HEK293 (cell line): ENCODE results near the gene TRIM8.

Experiments used
- CTCF ChIA-PET: fragments of 350-600 bp; formaldehyde crosslinking; extraction: SDS; loops from one replicate; lab custom pipeline; 2021; ENCODE audit warnings: antibody characterized with exemption; lab: Yijun Ruan, JAX
- POLR2A ChIA-PET: fragments of 300-600 bp; formaldehyde crosslinking; extraction: SDS; loops from one replicate; lab custom pipeline; 2020; ENCODE audit warnings: antibody characterized with exemption, inconsistent platforms; lab: Yijun Ruan, JAX
- H3K27ac ChIP-seq: fragments of 200-500 bp; sonication (Bioruptor generic); 2 replicates; pipeline ENCODE4 v1.5.1; 2014; ENCODE audit warnings: low read depth, low read length, control low read depth, inconsistent platforms; ENCODE audit errors: extremely low read depth
- H3K36me3 ChIP-seq, 2 experiments: fragments of 200-500 bp in 1 of 2; sonication (Bioruptor generic) in 1 of 2; 1 replicate in 1 of 2; 2 replicates in 1 of 2; pipeline ENCODE4 v1.5.1; 2014 to 2017; ENCODE audit warnings: inconsistent platforms in 2 of 2, low read length in 2 of 2; ENCODE audit not compliant: control insufficient read depth in 2 of 2, insufficient read depth in 1 of 2
- H3K4me1 ChIP-seq: fragments of 200-500 bp; sonication (Bioruptor generic); 2 replicates; pipeline ENCODE4 v1.5.1; 2014; ENCODE audit warnings: mild to moderate bottlenecking, low read length, inconsistent platforms; ENCODE audit not compliant: control insufficient read depth, insufficient read depth
- H3K4me3 ChIP-seq: 2 replicates; pipeline ENCODE4 v1.5.1; 2011; ENCODE audit warnings: low read depth, mild to moderate bottlenecking, control low read depth, low read length, moderate library complexity
- H3K9me3 ChIP-seq: fragments of 200-500 bp; sonication (Bioruptor generic); 2 replicates; pipeline ENCODE4 v1.5.1; 2014; ENCODE audit warnings: low read depth, low read length, inconsistent platforms; ENCODE audit not compliant: control insufficient read depth, insufficient read depth
- PRDM1 ChIP-seq: fragments of 450-650 bp; formaldehyde crosslinking; IDR thresholded peaks from 2 replicates; pipeline ENCODE4; 2016; ENCODE audit warnings: missing biosample characterization, missing genetic modification characterization
- ZBTB21 ChIP-seq: fragments of 450-650 bp; formaldehyde crosslinking; IDR thresholded peaks from 2 replicates; pipeline ENCODE4 v1.5.1; 2017; ENCODE audit warnings: missing biosample characterization, missing genetic modification characterization
- ZBTB48 ChIP-seq: fragments of 450-650 bp; formaldehyde crosslinking; IDR thresholded peaks from 2 replicates; pipeline ENCODE4 v1.5.1; 2016; ENCODE audit warnings: missing biosample characterization, missing genetic modification characterization
- ZFP41 ChIP-seq: fragments of 450-650 bp; formaldehyde crosslinking; IDR thresholded peaks from 2 replicates; pipeline ENCODE4 v1.5.1; 2016; ENCODE audit warnings: missing biosample characterization, missing genetic modification characterization, borderline replicate concordance
- ZNF10 ChIP-seq: fragments of 450-650 bp; formaldehyde crosslinking; IDR thresholded peaks from 2 replicates; pipeline ENCODE4 v1.5.1; 2017; ENCODE audit warnings: missing biosample characterization, missing genetic modification characterization
- ZNF169 ChIP-seq: fragments of 450-650 bp; formaldehyde crosslinking; IDR thresholded peaks from 2 replicates; pipeline ENCODE4 v1.5.1; 2016; ENCODE audit warnings: missing biosample characterization, missing genetic modification characterization
- ZNF202 ChIP-seq: fragments of 450-650 bp; formaldehyde crosslinking; IDR thresholded peaks from 2 replicates; pipeline ENCODE4 v1.5.1; 2016; ENCODE audit warnings: missing biosample characterization, missing genetic modification characterization, borderline replicate concordance
- ZNF211 ChIP-seq: fragments of 450-650 bp; formaldehyde crosslinking; IDR thresholded peaks from 2 replicates; pipeline ENCODE4 v1.5.1; 2016; ENCODE audit warnings: low read depth, missing biosample characterization, missing genetic modification characterization
- ZNF239 ChIP-seq: fragments of 450-650 bp; formaldehyde crosslinking; IDR thresholded peaks from 2 replicates; pipeline ENCODE4 v1.5.1; 2016; ENCODE audit warnings: missing biosample characterization, missing genetic modification characterization
- ZNF24 ChIP-seq: fragments of 450-650 bp; formaldehyde crosslinking; IDR thresholded peaks from 2 replicates; pipeline ENCODE4 v1.5.1; 2016; ENCODE audit warnings: missing biosample characterization, missing genetic modification characterization
- ZNF335 ChIP-seq: fragments of 450-650 bp; formaldehyde crosslinking; conservative IDR thresholded peaks from 2 replicates; pipeline ENCODE4 v1.5.1; 2016; ENCODE audit warnings: missing biosample characterization, missing genetic modification characterization
- ZNF341 ChIP-seq: fragments of 450-650 bp; formaldehyde crosslinking; IDR thresholded peaks from 2 replicates; pipeline ENCODE4; 2016; ENCODE audit warnings: low read depth, missing biosample characterization, missing genetic modification characterization
- ZNF366 ChIP-seq: fragments of 450-650 bp; formaldehyde crosslinking; conservative IDR thresholded peaks from 2 replicates; pipeline ENCODE4 v1.5.1; 2016; ENCODE audit warnings: missing biosample characterization, missing genetic modification characterization
- ZNF433 ChIP-seq: fragments of 450-650 bp; formaldehyde crosslinking; IDR thresholded peaks from 2 replicates; pipeline ENCODE4 v1.5.1; 2016; ENCODE audit warnings: missing biosample characterization, missing genetic modification characterization, low read depth
- ZNF555 ChIP-seq: fragments of 450-650 bp; formaldehyde crosslinking; conservative IDR thresholded peaks from 2 replicates; pipeline ENCODE4 v1.5.1; 2017; ENCODE audit warnings: missing biosample characterization, mild to moderate bottlenecking, missing genetic modification characterization, inconsistent platforms
- ZNF580 ChIP-seq: fragments of 450-650 bp; formaldehyde crosslinking; IDR thresholded peaks from 2 replicates; pipeline ENCODE4 v1.5.1; 2016; ENCODE audit warnings: missing biosample characterization, missing genetic modification characterization
- ZNF623 ChIP-seq: fragments of 450-650 bp; formaldehyde crosslinking; IDR thresholded peaks from 2 replicates; pipeline ENCODE4 v1.5.1; 2016; ENCODE audit warnings: missing biosample characterization, missing genetic modification characterization
- ZNF624 ChIP-seq: fragments of 450-650 bp; formaldehyde crosslinking; IDR thresholded peaks from 2 replicates; pipeline ENCODE4 v1.5.1; 2017; ENCODE audit warnings: missing biosample characterization, missing genetic modification characterization
- ZNF664 ChIP-seq: fragments of 450-650 bp; formaldehyde crosslinking; IDR thresholded peaks from 2 replicates; pipeline ENCODE4 v1.5.1; 2016; ENCODE audit warnings: missing biosample characterization, missing genetic modification characterization
- ZSCAN16 ChIP-seq: fragments of 450-650 bp; formaldehyde crosslinking; IDR thresholded peaks from 2 replicates; pipeline ENCODE4 v1.5.1; 2016; ENCODE audit warnings: missing biosample characterization, missing genetic modification characterization
- ZSCAN23 ChIP-seq: fragments of 450-650 bp; formaldehyde crosslinking; IDR thresholded peaks from 2 replicates; pipeline ENCODE4 v1.5.1; 2016; ENCODE audit warnings: missing biosample characterization, missing genetic modification characterization
- TF ChIP-seq, protein P1 (sequence below): fragments of 450-650 bp; formaldehyde crosslinking; IDR thresholded peaks from 2 replicates; pipeline ENCODE4 v1.5.1; 2016; ENCODE audit warnings: missing biosample characterization, missing genetic modification characterization
- TF ChIP-seq, protein P2 (sequence below): fragments of 450-650 bp; IDR thresholded peaks from 2 replicates; pipeline ENCODE4 v1.5.1; 2018; ENCODE audit warnings: missing biosample characterization, missing genetic modification characterization
- TF ChIP-seq, protein P3 (sequence below): fragments of 450-650 bp; formaldehyde crosslinking; IDR thresholded peaks from 2 replicates; pipeline ENCODE4 v1.5.1; 2016; ENCODE audit warnings: missing biosample characterization, missing genetic modification characterization

TRIM8 gene

DNA sequence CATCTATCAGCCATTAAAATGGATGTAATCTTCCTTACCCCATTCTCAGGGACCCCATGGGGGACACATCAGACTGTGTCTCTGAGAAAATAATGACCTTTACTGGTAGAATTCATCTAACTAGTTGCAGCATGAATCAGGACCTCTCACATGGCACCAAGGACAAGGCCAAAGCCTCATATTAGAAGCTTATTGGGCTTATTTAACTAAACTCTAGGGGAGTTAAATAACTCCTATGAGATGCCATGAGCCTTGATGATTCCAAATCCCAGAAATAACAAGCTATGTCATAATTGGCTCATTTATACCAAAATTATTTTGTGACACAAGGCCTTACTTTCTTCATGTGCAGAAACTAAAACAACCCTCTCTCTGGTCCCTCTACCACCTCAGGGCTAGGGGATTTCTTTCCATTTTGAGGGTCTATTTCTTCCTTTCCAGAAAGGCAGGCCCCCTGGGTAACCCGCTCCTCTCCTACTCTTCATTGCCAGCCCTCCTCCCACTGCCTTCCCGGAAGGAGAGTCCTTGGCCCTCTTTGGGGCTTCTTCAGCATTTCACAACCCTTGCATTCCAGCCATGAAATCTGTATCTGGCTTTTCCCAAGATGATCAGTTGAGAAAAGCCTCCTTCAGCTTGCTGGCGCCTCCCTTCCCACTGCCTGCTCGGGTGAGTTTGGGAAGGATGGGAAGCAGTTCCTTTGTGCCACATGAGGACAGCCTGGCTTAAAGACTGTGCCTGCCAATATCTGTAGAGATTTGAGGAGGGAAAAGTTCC is 41.8 kb upstream of the TRIM8 start:
- no peaks in the 10 kb centered on the region for H3K9me3 ChIP-seq
- no peak overlapping the region for H3K27ac ChIP-seq
- CTCF ChIA-PET: interaction anchor here (0.6 to 2.3 kb wide), 4 partner anchors 16 to 1331 kb away, joined by 3 to 10 read pairs (median 3); no protein-coding TSS in a partner anchor
- no peaks in the 10 kb centered on the region for H3K4me1 ChIP-seq
- POLR2A ChIA-PET: no interaction called here
- TF ChIP-seq ZNF433 (no peak), ZNF202 (tag by site-specific recombination) (no peak), ZNF623 (tag by site-specific recombination) (no peak)
- H3K36me3 ChIP-seq: peaks cover 3 to 79% of the 10 kb centered on the region in 2 experiments; a peak in 2 of 3 replicates
- H3K4me3 ChIP-seq: no peak overlapping the region

DNA sequence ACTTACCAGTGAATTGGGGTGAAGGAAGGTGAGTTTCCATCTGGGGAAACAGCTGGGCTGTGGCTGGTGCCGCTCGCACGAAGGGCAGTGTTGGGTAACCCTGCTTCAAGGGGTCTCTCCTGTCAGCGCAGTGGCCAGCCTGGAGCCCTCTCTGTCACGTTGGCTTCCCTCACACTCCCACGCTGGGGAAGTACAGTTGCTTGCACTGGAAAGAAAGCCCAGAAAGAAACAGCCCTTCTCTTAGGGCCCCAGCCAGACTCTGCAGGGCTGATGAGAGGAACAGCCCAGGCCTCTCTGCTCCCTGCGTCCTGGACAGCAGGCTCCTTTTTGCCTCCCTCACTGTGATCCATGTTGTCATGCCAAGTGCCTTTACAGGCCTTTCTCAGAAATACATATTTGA is 40.3 kb upstream of the TRIM8 start:
- Histone ChIP-seq H3K27ac (no peak overlapping the region), H3K4me1 (no peaks in the 10 kb centered on the region), H3K4me3 (no peak overlapping the region), H3K36me3 (peaks cover 0 to 64% of the 10 kb centered on the region in 2 experiments; a peak in 2 of 3 replicates), H3K9me3 (no peaks in the 10 kb centered on the region)
- ChIA-PET CTCF (no interaction called here), POLR2A (no interaction called here)
- TF ChIP-seq, protein P1, sequence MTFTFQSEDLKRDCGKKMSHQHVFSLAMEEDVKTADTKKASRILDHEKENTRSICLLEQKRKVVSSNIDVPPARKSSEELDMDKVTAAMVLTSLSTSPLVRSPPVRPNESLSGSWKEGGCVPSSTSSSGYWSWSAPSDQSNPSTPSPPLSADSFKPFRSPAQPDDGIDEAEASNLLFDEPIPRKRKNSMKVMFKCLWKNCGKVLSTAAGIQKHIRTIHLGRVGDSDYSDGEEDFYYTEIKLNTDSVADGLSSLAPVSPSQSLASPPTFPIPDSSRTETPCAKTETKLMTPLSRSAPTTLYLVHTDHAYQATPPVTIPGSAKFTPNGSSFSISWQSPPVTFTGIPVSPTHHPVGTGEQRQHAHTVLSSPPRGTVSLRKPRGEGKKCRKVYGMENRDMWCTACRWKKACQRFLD (tag by site-specific recombination): no peak
- no peak for TF ChIP-seq ZNF366 (tag by site-specific recombination)
- no peak for TF ChIP-seq ZNF335
- no peak for TF ChIP-seq ZNF24 (tag by site-specific recombination)
- TF ChIP-seq ZNF10 (tag by site-specific recombination): no peak
- TF ChIP-seq, protein P2, sequence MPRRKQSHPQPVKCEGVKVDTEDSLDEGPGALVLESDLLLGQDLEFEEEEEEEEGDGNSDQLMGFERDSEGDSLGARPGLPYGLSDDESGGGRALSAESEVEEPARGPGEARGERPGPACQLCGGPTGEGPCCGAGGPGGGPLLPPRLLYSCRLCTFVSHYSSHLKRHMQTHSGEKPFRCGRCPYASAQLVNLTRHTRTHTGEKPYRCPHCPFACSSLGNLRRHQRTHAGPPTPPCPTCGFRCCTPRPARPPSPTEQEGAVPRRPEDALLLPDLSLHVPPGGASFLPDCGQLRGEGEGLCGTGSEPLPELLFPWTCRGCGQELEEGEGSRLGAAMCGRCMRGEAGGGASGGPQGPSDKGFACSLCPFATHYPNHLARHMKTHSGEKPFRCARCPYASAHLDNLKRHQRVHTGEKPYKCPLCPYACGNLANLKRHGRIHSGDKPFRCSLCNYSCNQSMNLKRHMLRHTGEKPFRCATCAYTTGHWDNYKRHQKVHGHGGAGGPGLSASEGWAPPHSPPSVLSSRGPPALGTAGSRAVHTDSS (tag by site-specific recombination): no peak
- no peak for TF ChIP-seq ZSCAN16
- no peak for TF ChIP-seq ZNF624
- no peak for TF ChIP-seq ZNF433
- TF ChIP-seq ZNF239 (tag by site-specific recombination): no peak
- TF ChIP-seq ZNF580 (tag by site-specific recombination): no peak
- no peak for TF ChIP-seq ZNF555 (tag by site-specific recombination)
- TF ChIP-seq ZNF211 (tag by site-specific recombination): no peak
- no peak for TF ChIP-seq ZNF341
- no peak for TF ChIP-seq ZFP41 (tag by site-specific recombination)

- H3K27ac ChIP-seq: no peak overlapping the region
- H3K36me3 ChIP-seq: peaks cover 0 to 60% of the 10 kb centered on the region in 2 experiments; a peak in 2 of 3 replicates
- H3K4me1 ChIP-seq: no peaks in the 10 kb centered on the region
- CTCF ChIA-PET: interaction anchor here (0.7 to 1.0 kb wide), 4 partner anchors 8 to 21 kb away, joined by 3 read pairs; no protein-coding TSS in a partner anchor
- POLR2A ChIA-PET: no interaction called here
- no peak overlapping the region for H3K4me3 ChIP-seq
- TF ChIP-seq PRDM1 (tag by site-specific recombination): peak; percentile 48
- 0 out of 2 replicates have a peak, but pooled peaks have one; percentile 18 for TF ChIP-seq ZNF664 (tag by site-specific recombination)
- TF ChIP-seq ZBTB21: no peak
- TF ChIP-seq, protein P3, sequence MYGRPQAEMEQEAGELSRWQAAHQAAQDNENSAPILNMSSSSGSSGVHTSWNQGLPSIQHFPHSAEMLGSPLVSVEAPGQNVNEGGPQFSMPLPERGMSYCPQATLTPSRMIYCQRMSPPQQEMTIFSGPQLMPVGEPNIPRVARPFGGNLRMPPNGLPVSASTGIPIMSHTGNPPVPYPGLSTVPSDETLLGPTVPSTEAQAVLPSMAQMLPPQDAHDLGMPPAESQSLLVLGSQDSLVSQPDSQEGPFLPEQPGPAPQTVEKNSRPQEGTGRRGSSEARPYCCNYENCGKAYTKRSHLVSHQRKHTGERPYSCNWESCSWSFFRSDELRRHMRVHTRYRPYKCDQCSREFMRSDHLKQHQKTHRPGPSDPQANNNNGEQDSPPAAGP (tag by site-specific recombination): 0 out of 2 replicates have a peak, but pooled peaks have one; percentile 43
- TF ChIP-seq ZNF169 (tag by site-specific recombination): no peak
- no peak for TF ChIP-seq ZSCAN23 (tag by site-specific recombination)
- no peak for TF ChIP-seq ZBTB48 (tag by site-specific recombination)
- no peaks in the 10 kb centered on the region for H3K9me3 ChIP-seq
Observed at GRCh38 chr10:102604439-102604841, 39.8 kb upstream of the TRIM8 start.
